WI38 (cell line): Measurements from ENCODE around the gene SLC4A1AP.

Experiments
- H3K4me3 ChIP-seq: 2 replicates; pipeline ENCODE4 v1.5.1; 2011; ENCODE audit warnings: low read depth, mild to moderate bottlenecking, control low read depth, low read length
- TF ChIP-seq, protein P1 (sequence below): IDR thresholded peaks from 2 replicates; pipeline ENCODE4 v1.5.1; 2012; ENCODE audit warnings: low read depth, mild to moderate bottlenecking, control low read depth, low read length

SLC4A1AP gene

GRCh38 chr2:27705851-27706622 lies 42.3 kb downstream of the SLC4A1AP start:
- H3K4me3 ChIP-seq, result no peak overlapping the region

DNA sequence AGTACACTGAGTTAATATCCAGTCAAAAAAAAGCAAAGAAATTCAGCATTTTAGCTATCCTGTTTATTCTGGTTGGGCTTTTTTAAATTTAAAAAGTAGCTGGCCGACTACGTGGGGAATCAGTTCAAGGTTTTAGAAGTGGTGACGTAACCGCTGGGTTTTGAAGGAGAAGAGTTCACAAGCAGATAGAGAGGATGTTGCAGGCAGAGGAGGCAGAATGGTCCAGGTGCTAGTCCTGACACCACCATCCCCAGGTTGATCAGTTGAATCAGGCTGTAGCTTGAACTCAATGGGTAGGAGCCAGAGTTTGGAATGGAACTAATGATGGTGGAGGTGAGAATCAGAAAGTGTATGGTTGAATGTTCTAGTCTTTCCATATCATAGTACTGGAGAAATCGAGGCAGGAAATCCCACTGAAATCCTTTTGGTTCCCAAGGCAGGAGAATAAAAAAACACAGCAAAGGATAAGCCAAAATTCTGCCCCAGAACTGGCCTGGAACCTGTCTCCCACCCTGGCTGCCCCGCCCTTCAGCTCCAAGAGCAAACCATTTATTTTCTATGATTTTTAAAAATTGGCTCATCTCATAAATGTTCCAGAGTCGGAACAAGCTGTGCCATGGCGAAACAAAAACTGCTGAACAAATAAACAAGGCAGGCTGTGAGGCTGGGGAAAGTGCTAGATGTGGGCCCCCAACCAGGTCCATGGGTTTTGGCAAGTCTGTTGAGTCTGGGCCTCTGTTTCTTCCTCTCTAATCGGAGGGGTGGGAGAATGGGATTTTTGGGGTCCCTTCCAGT lies 44.0 kb downstream of the SLC4A1AP start:
- TF ChIP-seq, protein P1, sequence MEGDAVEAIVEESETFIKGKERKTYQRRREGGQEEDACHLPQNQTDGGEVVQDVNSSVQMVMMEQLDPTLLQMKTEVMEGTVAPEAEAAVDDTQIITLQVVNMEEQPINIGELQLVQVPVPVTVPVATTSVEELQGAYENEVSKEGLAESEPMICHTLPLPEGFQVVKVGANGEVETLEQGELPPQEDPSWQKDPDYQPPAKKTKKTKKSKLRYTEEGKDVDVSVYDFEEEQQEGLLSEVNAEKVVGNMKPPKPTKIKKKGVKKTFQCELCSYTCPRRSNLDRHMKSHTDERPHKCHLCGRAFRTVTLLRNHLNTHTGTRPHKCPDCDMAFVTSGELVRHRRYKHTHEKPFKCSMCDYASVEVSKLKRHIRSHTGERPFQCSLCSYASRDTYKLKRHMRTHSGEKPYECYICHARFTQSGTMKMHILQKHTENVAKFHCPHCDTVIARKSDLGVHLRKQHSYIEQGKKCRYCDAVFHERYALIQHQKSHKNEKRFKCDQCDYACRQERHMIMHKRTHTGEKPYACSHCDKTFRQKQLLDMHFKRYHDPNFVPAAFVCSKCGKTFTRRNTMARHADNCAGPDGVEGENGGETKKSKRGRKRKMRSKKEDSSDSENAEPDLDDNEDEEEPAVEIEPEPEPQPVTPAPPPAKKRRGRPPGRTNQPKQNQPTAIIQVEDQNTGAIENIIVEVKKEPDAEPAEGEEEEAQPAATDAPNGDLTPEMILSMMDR, result no peak
- H3K4me3 ChIP-seq, result no peak overlapping the region

More at GRCh38 chr2:27705851-27706622, 42.3 kb downstream of the SLC4A1AP start:
- TF ChIP-seq, protein P1, result no peak

DNA sequence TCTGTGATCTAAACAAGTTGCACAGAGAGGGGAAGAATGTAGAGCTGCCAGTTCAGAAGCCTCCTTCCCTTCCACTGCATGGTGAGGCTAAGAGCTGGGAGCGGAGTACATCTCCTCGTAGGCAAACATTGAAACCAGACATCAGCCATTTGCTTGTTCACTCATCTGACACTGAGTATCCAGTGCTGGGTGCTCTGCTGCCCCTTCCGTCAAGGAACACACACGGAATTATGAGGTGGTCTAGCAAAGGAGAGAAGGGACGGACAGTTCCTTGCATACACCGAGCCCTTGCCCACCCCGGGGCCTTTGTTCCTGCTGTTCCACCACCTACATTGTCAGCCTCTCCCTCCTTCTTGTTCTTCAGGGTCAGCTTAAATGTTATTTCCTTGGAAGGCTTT lies 44.6 kb downstream of the SLC4A1AP start:
- no peak overlapping the region for H3K4me3 ChIP-seq
- TF ChIP-seq, protein P1, result no peak

DNA sequence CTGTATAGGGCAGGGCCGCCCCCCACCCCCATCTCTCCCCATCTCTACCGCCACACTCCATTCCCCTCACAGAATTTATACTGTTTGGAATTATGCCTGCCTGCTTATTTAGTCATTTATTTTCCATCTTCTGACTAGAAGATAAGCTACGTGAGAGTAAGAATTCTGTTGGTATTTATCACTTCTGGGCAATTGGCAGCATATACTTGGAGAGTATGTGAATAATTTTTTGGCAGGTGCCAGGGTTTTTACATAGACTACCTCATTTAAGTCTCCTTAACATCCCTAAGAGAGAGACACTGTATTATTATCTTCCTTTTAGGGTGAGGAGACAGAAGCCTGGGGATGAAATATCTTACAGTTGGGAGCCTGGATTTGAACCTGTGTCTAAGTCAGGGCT lies 45.0 kb downstream of the SLC4A1AP start:
- no peak overlapping the region for H3K4me3 ChIP-seq
- TF ChIP-seq, protein P1, result no peak

DNA sequence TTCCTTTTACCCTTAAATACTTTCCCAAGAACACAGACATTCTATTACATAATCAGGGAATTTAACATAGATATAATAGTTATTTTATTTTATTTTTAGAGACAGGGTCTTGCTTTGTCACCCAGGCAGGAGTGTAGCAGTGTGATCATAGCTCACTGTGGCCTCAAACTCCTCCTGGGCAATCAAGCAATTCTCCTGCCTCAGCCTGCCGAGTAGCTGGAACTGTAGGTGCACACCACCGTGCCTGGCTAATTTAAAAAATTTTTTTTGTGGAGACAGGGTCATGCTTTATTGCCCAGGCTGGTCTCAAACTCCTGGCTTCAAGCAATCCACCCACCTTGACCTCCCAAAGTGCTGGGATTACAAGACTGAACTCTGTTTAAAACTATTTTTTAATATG lies 45.6 kb downstream of the SLC4A1AP start:
- H3K4me3 ChIP-seq, result no peak overlapping the region
- TF ChIP-seq, protein P1, result no peak

DNA sequence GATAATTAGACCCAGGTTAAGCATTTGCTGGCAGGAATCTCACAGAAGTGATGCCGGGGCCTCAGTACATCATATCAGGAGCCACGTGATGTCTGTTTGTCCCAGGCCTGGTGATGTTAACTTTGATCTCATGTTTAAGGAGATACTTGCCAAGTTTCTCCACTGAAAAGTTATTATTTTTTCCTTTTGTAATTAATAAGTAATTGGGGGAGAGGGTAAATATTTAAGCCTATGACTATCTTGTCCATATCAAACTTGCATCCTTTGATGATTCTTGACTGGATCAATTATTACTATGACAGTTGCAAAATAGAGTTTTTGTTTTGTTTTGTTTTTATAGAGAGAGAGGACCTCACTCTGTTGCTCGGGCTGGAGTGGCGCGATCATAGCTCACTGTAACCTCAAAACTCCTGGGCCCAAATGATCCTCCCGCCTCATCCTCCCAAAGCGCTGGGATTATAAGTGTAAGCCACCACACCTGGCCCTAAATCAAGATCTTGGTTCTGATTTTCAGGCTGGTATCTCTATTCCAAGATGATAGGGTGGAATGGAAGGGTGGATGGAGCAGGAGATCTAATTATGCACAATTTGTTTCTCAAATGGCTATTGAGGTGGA lies 46.4 kb downstream of the SLC4A1AP start:
- no peak overlapping the region for H3K4me3 ChIP-seq
- TF ChIP-seq, protein P1, result no peak
